ENCODE measurements around the gene TLR6. TPM values are rescaled to one million over a fixed set of nuclear protein-coding genes. Genes with fewer than 3 reads are reported as not detected.
A peak's percentile ranks its signal among the peaks of the same experiment; 100 is the strongest.

TLR6 gene
- total RNA-seq, 1 donor = 9.2 TPM

GRCh38 chr4:38873290-38873944 lies 16.8 kb upstream of the TLR6 start:
- Histone ChIP-seq H3K9me3 (ENCODE audit: low read depth, low read length) (no peaks in the 10 kb centered on the region), H3K4me1 (ENCODE audit: insufficient read depth, low read length) (peaks cover 5% of the 10 kb centered on the region), H3K27me3 (ENCODE audit: insufficient read depth, low read length) (no peaks in the 10 kb centered on the region), H3K4me3 (ENCODE audit: low read length) (no peak overlapping the region)

- Histone ChIP-seq H3K4me1 (ENCODE audit: insufficient read depth, low read length) (peaks cover 11% of the 10 kb centered on the region), H3K4me3 (ENCODE audit: low read length) (no peak overlapping the region), H3K9me3 (ENCODE audit: low read depth, low read length) (no peaks in the 10 kb centered on the region), H3K27me3 (ENCODE audit: insufficient read depth, low read length) (no peaks in the 10 kb centered on the region)
Measured at GRCh38 chr4:38872620-38873019, 16.0 kb upstream of the TLR6 start.

GRCh38 chr4:38871593-38871992 lies 15.0 kb upstream of the TLR6 start:
- Histone ChIP-seq H3K27me3 (ENCODE audit: insufficient read depth, low read length) (no peaks in the 10 kb centered on the region), H3K9me3 (ENCODE audit: low read depth, low read length) (no peaks in the 10 kb centered on the region), H3K4me3 (ENCODE audit: low read length) (no peak overlapping the region), H3K4me1 (ENCODE audit: insufficient read depth, low read length) (peaks cover 17% of the 10 kb centered on the region)

GRCh38 chr4:38870098-38870808 lies 13.6 kb upstream of the TLR6 start:
- Histone ChIP-seq H3K9me3 (ENCODE audit: low read depth, low read length) (no peaks in the 10 kb centered on the region), H3K4me3 (ENCODE audit: low read length) (no peak overlapping the region), H3K27me3 (ENCODE audit: insufficient read depth, low read length) (no peaks in the 10 kb centered on the region), H3K4me1 (ENCODE audit: insufficient read depth, low read length) (peaks cover 20% of the 10 kb centered on the region)

- no peaks in the 10 kb centered on the region for H3K27me3 ChIP-seq (ENCODE audit: insufficient read depth, low read length)
- no peak overlapping the region for H3K4me3 ChIP-seq (ENCODE audit: low read length)
- no peaks in the 10 kb centered on the region for H3K9me3 ChIP-seq (ENCODE audit: low read depth, low read length)
Measured at GRCh38 chr4:38869511-38869910, 12.9 kb upstream of the TLR6 start.

GRCh38 chr4:38868059-38868960 lies 11.7 kb upstream of the TLR6 start:
- Histone ChIP-seq H3K27me3 (ENCODE audit: insufficient read depth, low read length) (no peaks in the 10 kb centered on the region), H3K4me1 (ENCODE audit: insufficient read depth, low read length) (peaks cover 21% of the 10 kb centered on the region), H3K9me3 (ENCODE audit: low read depth, low read length) (no peaks in the 10 kb centered on the region), H3K4me3 (ENCODE audit: low read length) (peak overlapping the region; percentile 37)

More at GRCh38 chr4:38869511-38869910, 12.9 kb upstream of the TLR6 start:
- H3K4me1 ChIP-seq (ENCODE audit: insufficient read depth, low read length) = peaks cover 21% of the 10 kb centered on the region

GRCh38 chr4:38867478-38868058 lies 11.0 kb upstream of the TLR6 start, which contains the start of gene FAM114A1:
TSS of gene FAM114A1 (plus strand) at chr4:38867806. CDS start at chr4:38878079, 10,273 bp downstream.
- peaks cover 21% of the 10 kb centered on the region for H3K4me1 ChIP-seq (ENCODE audit: insufficient read depth, low read length)
- H3K4me3 ChIP-seq (ENCODE audit: low read length) = peak within 1 kb of the TSS; percentile 37
- H3K27me3 ChIP-seq (ENCODE audit: insufficient read depth, low read length) = no peaks in the 10 kb centered on the region
- no peaks in the 10 kb centered on the region for H3K9me3 ChIP-seq (ENCODE audit: low read depth, low read length)

- H3K4me3 ChIP-seq (ENCODE audit: low read length) = peak overlapping the region; percentile 26
- H3K9me3 ChIP-seq (ENCODE audit: low read depth, low read length) = no peaks in the 10 kb centered on the region
- no peaks in the 10 kb centered on the region for H3K27me3 ChIP-seq (ENCODE audit: insufficient read depth, low read length)
- peaks cover 21% of the 10 kb centered on the region for H3K4me1 ChIP-seq (ENCODE audit: insufficient read depth, low read length)
Measured at GRCh38 chr4:38866973-38867477, 10.4 kb upstream of the TLR6 start.

- Histone ChIP-seq H3K4me3 (ENCODE audit: low read length) (no peak overlapping the region), H3K27me3 (ENCODE audit: insufficient read depth, low read length) (no peaks in the 10 kb centered on the region), H3K4me1 (ENCODE audit: insufficient read depth, low read length) (peaks cover 27% of the 10 kb centered on the region), H3K9me3 (ENCODE audit: low read depth, low read length) (no peaks in the 10 kb centered on the region)
Measured at GRCh38 chr4:38865445-38865844, 8.8 kb upstream of the TLR6 start.

GRCh38 chr4:38861791-38862190 lies 5.2 kb upstream of the TLR6 start:
- no peak overlapping the region for H3K4me3 ChIP-seq (ENCODE audit: low read length)
- no peaks in the 10 kb centered on the region for H3K27me3 ChIP-seq (ENCODE audit: insufficient read depth, low read length)
- H3K4me1 ChIP-seq (ENCODE audit: insufficient read depth, low read length) = peaks cover 41% of the 10 kb centered on the region
- H3K9me3 ChIP-seq (ENCODE audit: low read depth, low read length) = no peaks in the 10 kb centered on the region

GRCh38 chr4:38860788-38861424 lies 4.3 kb upstream of the TLR6 start:
- Histone ChIP-seq H3K9me3 (ENCODE audit: low read depth, low read length) (no peaks in the 10 kb centered on the region), H3K4me1 (ENCODE audit: insufficient read depth, low read length) (peaks cover 41% of the 10 kb centered on the region), H3K27me3 (ENCODE audit: insufficient read depth, low read length) (no peaks in the 10 kb centered on the region), H3K4me3 (ENCODE audit: low read length) (no peak overlapping the region)

- Histone ChIP-seq H3K4me1 (ENCODE audit: insufficient read depth, low read length) (peaks cover 41% of the 10 kb centered on the region), H3K27me3 (ENCODE audit: insufficient read depth, low read length) (no peaks in the 10 kb centered on the region), H3K9me3 (ENCODE audit: low read depth, low read length) (no peaks in the 10 kb centered on the region), H3K4me3 (ENCODE audit: low read length) (no peak overlapping the region)
Measured at GRCh38 chr4:38859501-38859900, 2.9 kb upstream of the TLR6 start.

- Histone ChIP-seq H3K4me1 (ENCODE audit: insufficient read depth, low read length) (peaks cover 45% of the 10 kb centered on the region), H3K9me3 (ENCODE audit: low read depth, low read length) (no peaks in the 10 kb centered on the region), H3K4me3 (ENCODE audit: low read length) (no peak overlapping the region), H3K27me3 (ENCODE audit: insufficient read depth, low read length) (no peaks in the 10 kb centered on the region)
Measured at GRCh38 chr4:38858097-38858420, 1.4 kb upstream of the TLR6 start.

GRCh38 chr4:38857354-38858096 lies 908 bp upstream of the TLR6 start:
- Histone ChIP-seq H3K4me1 (ENCODE audit: insufficient read depth, low read length) (peaks cover 45% of the 10 kb centered on the region), H3K27me3 (ENCODE audit: insufficient read depth, low read length) (no peaks in the 10 kb centered on the region), H3K9me3 (ENCODE audit: low read depth, low read length) (no peaks in the 10 kb centered on the region), H3K4me3 (ENCODE audit: low read length) (no peak overlapping the region)

Measured in mononuclear cell (primary cell).